Middle frontal gyrus (tissue), 1 donor: Measurements from ENCODE around the gene GDI1.

Experiments used
- DNase-seq: peaks from one replicate; pipeline ENCODE4 v3.0.0-alpha.2; 2015; ENCODE audit warnings: low spot score; ENCODE audit errors: extremely low spot score

GDI1 gene

DNA sequence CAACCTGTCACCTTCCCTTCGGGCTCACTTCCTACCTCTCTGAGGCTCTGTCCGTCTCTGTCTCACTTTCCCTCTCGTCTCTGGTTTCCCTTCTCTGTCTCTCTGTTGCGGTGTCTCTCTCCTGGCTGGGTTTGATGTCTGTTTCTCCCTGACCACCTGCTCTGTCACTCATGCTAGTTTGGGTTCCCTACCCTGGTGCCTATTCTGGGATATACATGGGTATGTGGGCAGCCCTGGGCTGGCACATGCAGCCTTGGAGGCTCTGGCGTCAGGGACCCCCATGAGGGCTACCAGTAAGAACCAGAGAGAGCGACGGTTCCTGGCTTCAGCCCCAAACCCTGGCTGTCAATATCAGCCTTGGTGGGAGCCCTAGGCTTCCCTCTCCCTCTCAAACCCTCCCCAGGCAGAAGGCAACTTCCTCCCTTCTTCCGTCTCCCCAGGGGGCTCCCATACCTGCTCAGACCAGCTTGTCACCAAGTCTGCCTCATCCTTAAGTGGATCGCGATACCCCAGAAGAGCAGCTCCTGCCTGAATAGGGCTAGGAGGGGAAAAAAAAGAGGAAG lies 28.2 kb upstream of the GDI1 start:
- no peak for DNase-seq

DNA sequence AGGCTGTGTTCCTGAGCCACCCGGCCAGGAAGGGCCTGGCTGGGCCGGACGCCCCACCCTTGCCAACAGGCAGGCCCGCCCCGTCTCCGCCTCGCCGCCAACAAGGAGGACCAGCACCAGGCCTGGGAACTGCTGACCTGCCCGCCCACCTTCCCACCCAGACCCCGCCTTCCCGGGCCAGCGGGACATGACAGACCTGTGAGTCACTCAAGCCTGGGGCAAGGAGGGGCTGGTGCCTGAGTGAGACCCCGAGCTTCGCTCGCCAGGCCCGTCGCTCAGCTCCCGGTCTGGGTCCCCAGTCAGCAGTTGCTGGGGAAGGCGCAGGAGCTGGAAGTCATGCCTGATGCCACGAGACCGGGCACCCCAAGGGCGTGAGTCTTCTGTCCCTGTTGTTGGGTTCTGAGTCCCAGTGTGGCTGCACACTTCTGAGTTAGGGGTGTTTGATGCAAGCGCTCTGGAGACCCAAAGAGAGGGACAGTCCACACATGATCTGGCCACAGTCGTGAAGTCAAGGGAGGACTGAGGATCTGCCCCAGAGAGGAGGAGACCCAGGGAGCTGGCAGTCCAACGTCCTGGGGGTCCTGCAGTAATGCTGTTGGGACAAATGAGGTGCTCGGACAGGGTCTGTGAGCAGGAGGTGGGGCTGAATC lies 27.6 kb upstream of the GDI1 start, which contains the start of gene DNASE1L1:
Gene DNASE1L1 (minus strand): TSS at position 33 of the 650 bp plus-strand sequence. CDS start 3,686 bp downstream, outside the sequence.
- DNase-seq, result no peak

GRCh38 chrX:154411981-154412340 lies 25.0 kb upstream of the GDI1 start:
- no peak for DNase-seq

- no peak for DNase-seq
Measured at GRCh38 chrX:154412468-154412867, 24.5 kb upstream of the GDI1 start.

GRCh38 chrX:154413142-154413541 lies 23.8 kb upstream of the GDI1 start:
- no peak for DNase-seq

DNA sequence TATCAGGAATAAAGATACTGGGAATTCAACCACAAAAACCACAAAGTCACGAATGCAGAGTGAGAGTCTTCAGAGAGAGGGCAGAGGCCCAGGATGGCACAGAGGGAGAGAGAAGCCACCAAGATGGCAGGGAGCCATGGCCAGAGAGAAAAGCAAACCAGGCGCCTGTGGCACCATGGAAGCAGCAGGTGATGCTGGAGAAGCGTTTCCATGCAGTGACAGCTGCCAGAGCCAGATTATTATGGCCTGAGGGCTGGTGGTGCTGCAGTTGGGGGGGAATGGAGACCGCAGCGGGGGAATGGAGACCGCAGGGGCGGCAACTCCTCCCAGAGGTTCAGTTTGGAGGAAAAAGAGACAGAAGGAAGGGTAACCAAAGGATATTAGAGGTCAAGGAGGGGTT lies 19.8 kb upstream of the GDI1 start:
- DNase-seq, result no peak

DNA sequence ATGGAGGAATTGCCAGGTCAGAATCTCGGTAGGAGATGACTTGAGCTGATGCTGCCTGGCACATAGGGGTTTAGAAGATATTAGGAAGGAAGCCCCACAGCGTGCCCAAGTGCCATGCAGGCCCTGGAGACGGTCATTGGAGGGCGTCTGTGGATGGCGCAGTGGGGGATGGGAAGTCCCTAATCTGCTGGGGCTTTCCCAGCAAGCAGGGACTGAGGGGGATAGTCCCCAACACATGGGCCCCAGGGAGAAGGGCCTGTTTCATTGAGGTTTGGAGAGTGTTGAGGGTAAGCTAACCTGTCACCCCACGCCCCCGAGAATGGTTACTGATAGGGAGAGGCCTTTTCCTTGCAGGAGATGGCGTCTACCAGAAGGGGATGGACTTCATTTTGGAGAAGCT lies 17.8 kb upstream of the GDI1 start:
- no peak for DNase-seq

DNA sequence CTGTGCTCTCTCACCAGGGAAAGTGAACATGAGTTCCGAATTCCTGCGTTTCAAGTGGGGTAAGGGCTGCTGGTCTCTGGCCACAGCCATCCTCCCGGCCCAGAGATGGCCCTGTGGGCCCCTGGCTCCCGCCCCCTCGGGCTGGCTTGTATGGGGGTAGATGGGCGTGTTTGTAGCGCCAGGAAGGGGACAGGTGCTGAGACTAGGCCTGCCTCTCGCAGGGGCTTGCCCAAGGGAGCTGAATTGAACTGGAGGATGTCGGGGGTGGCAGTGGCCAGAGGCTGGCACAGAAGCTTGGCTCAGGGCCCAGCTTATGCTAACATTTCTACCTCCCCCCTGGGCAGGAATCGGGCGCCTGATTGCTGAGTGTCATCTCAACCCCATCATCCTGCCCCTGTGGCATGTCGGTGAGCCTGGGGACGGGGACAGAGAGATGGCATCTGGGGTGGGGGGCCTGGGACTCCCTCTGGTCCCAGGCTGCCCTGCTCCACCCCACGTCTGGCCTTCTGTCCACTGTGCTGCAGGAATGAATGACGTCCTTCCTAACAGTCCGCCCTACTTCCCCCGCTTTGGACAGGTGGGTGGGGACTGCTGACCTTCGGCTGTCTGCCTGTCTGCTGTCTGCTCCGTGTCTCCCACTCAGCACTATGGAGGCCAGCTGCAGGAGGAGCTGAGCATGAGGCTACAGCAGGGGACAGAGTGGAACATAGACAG lies 17.1 kb upstream of the GDI1 start:
- DNase-seq, result no peak

GRCh38 chrX:154420402-154420756 lies 16.6 kb upstream of the GDI1 start:
- DNase-seq, result no peak

- DNase-seq, result no peak
Measured at GRCh38 chrX:154426916-154427770, 9.8 kb upstream of the GDI1 start.

- peak; percentile 75 for DNase-seq
Measured at GRCh38 chrX:154428176-154429171, 8.5 kb upstream of the GDI1 start, which contains the start of gene ATP6AP1. Gene ATP6AP1, plus strand, starts transcription at chrX:154428677. Its CDS starts 16 bp downstream, at chrX:154428693.

DNA sequence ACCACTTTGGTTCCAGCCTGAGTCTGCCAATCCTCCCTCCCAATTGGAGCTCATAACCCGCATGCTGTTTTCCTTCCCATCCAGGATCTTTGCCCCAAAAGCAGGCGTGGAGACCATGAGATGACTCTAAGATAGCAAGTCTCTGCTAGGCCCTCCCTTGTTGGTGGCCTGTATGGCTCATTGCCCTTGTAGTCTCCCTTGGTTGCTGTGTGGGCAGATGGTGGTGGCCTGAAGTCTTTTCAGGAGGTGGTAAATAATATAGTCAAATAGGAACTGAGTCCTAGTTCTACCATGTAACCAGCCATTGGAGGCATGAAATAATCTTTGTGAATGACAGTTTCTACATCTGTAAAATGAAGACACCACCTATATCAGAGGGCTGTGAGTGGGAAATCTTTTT lies 7.2 kb upstream of the GDI1 start:
- no peak for DNase-seq

GRCh38 chrX:154430479-154430878 lies 6.5 kb upstream of the GDI1 start:
- no peak for DNase-seq

GRCh38 chrX:154430916-154431315 lies 6.0 kb upstream of the GDI1 start:
- DNase-seq, result no peak

- DNase-seq, result no peak
Measured at GRCh38 chrX:154431341-154431740, 5.6 kb upstream of the GDI1 start.

DNA sequence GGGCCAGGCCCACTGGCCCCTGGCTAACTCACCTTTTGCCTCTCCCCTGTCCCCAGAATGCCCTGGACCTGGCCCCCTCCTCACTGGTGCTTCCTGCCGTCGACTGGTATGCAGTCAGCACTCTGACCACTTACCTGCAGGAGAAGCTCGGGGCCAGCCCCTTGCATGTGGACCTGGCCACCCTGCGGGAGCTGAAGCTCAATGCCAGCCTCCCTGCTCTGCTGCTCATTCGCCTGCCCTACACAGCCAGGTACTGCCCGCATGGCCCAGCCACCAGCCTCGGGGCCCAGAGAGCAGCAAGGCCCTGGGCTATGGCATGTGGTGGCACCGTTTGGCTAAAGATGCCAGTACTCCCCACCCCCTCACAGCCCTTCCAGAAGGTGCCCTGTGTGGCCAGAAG lies 4.7 kb upstream of the GDI1 start:
- no peak for DNase-seq

DNA sequence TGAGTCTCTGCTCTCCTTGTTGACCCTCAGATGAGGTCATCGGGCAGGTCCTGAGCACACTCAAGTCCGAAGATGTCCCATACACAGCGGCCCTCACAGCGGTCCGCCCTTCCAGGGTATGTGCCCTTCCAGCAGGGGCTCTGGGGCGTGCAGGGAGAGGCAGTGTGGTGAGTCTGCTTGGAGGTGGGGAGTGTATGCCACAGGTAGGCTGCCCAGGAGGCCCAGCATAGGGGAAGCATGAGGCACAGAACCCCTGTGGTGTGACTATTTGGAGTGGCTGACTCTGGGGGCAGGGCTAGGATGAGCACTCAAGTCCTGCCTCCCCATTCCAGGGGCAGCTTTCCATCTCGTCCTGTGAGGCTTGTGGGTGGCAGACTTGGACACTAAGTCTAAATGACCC lies 3.3 kb upstream of the GDI1 start:
- DNase-seq, result no peak

- DNase-seq, result no peak
Measured at GRCh38 chrX:154434394-154435168, 2.4 kb upstream of the GDI1 start.

GRCh38 chrX:154435171-154435733 lies 1.7 kb upstream of the GDI1 start:
- DNase-seq, result no peak
